Mammary epithelial cell (primary cell): Measurements from ENCODE around the gene KRAS.

Source experiments
- CTCF ChIP-seq, 2 donors: IDR thresholded peaks in 1 of 2; conservative IDR thresholded peaks in 1 of 2; 2 replicates each; pipeline ENCODE4 v1.5.1; 2011 to 2012; ENCODE audit warnings: inconsistent platforms in 2 of 2, low read length in 2 of 2, mild to moderate bottlenecking in 2 of 2, control low read depth in 1 of 2, low read depth in 1 of 2; ENCODE audit not compliant: insufficient read depth in 1 of 2; ENCODE audit errors: extremely low read depth in 1 of 2
- EZH2 ChIP-seq: IDR thresholded peaks from 2 replicates; pipeline ENCODE4 v1.6.1; 2012; ENCODE audit warnings: low read length, inconsistent platforms, borderline replicate concordance

GRCh38 chr12:25243680-25243990, 7.1 kb downstream of the KRAS start:
- TF ChIP-seq CTCF (conservative IDR thresholded peaks at IDR 0.05 in 1 of 2, IDR thresholded peaks at IDR 0.05 in 1 of 2; ENCODE audit: extremely low read depth in 1 of 2, insufficient read depth in 1 of 2, low read depth in 1 of 2, low read length in 2 of 2): no peak
- TF ChIP-seq EZH2: no peak
